Thoracic aorta (tissue), 2 donors: Measurements from ENCODE around the gene MCL1. TPM values are rescaled to one million over a fixed set of nuclear protein-coding genes. Genes with fewer than 3 reads are reported as not detected.

Source experiments
- ATAC-seq: fragments of 150-250 bp; one replicate; pipeline ENCODE4 v1.8.0; 2017; ENCODE audit warnings: low read depth; ENCODE audit not compliant: insufficient number of reproducible peaks, low FRiP score
- DNase-seq: peaks from one replicate; pipeline ENCODE4 v3.0.0-alpha.2; 2020; ENCODE audit warnings: low spot score
- H3K27ac ChIP-seq, 2 donors: fragments of 200-600 bp; sonication (generic); 1 replicate in 1 of 2; 2 replicates in 1 of 2; pipeline ENCODE4 v1.5.1; 2016; ENCODE audit warnings: mild to moderate bottlenecking in 2 of 2, moderate library complexity in 2 of 2
- H3K27me3 ChIP-seq: fragments of 200-600 bp; sonication (generic); replicated peaks from 2 replicates; pipeline ENCODE4 v1.6.0; 2016; ENCODE audit warnings: mild to moderate bottlenecking; ENCODE audit not compliant: insufficient read depth
- H3K36me3 ChIP-seq: fragments of 200-600 bp; sonication (generic); one replicate; pipeline ENCODE4 v1.5.1; 2016
- H3K4me1 ChIP-seq, 2 donors: fragments of 200-600 bp; sonication (generic); 1 replicate in 1 of 2; 2 replicates in 1 of 2; pipeline versions ENCODE4 v1.5.1 to v1.6.0; 2016; ENCODE audit warnings: low read depth in 2 of 2, mild to moderate bottlenecking in 1 of 2; ENCODE audit not compliant: control insufficient read depth in 1 of 2
- H3K4me3 ChIP-seq: fragments of 200-600 bp; sonication (generic); 2 replicates; pipeline ENCODE4 v1.5.1; 2016; ENCODE audit warnings: mild to moderate bottlenecking
- H3K9me3 ChIP-seq: fragments of 200-600 bp; sonication (generic); 2 replicates; pipeline ENCODE4 v1.5.1; 2016
- CTCF ChIP-seq: fragments of 200-600 bp; sonication (generic); IDR thresholded peaks from one replicate; pipeline ENCODE4 v1.5.1; 2019; ENCODE audit warnings: antibody characterized with exemption
- total RNA-seq, 2 donors: library from RNA; depleted of rRNA; stranded (reverse); fragments of >200 nt; gene quantifications; one replicate each; pipeline versions ENCODE4 v1.1.0 to v1.2.3, GENCODE V29; 2016

MCL1 gene
- total RNA-seq, 2 donors from 2014 or later = 588 to 607 TPM

- peak overlapping the region; percentile 98 to 99 for H3K27ac ChIP-seq
- H3K9me3 ChIP-seq = no peaks in the 10 kb centered on the region
- ATAC-seq = peak; percentile 0
- peak overlapping the region; percentile 93 for H3K4me3 ChIP-seq
- no peaks in the 10 kb centered on the region for H3K27me3 ChIP-seq
- peaks cover 5 to 6% of the 10 kb centered on the region in 2 donors for H3K4me1 ChIP-seq
- no peak for TF ChIP-seq CTCF
- H3K36me3 ChIP-seq = peaks cover 26% of the 10 kb centered on the region
- no peak for DNase-seq
Measured at GRCh38 chr1:150579945-150580642, 684 bp upstream of the MCL1 start.

GRCh38 chr1:150578272-150579109 is 919 bp downstream of the MCL1 start:
- TF ChIP-seq CTCF = no peak
- Histone ChIP-seq H3K27me3 (no peaks in the 10 kb centered on the region), H3K4me3 (peak overlapping the region; percentile 93), H3K27ac (peak overlapping the region; percentile 98 to 99), H3K36me3 (peaks cover 40% of the 10 kb centered on the region), H3K9me3 (no peaks in the 10 kb centered on the region), H3K4me1 (peaks cover 15 to 18% of the 10 kb centered on the region in 2 donors)
- ATAC-seq (peak; percentile 57), DNase-seq (peak; percentile 54)

- H3K27ac ChIP-seq = peak overlapping the region; percentile 98 to 99
- H3K4me3 ChIP-seq = peak overlapping the region; percentile 93
- TF ChIP-seq CTCF = no peak
- H3K27me3 ChIP-seq = no peaks in the 10 kb centered on the region
- peaks cover 23 to 25% of the 10 kb centered on the region in 2 donors for H3K4me1 ChIP-seq
- peaks cover 47% of the 10 kb centered on the region for H3K36me3 ChIP-seq
- ATAC-seq (no peak), DNase-seq (no peak)
- no peaks in the 10 kb centered on the region for H3K9me3 ChIP-seq
Measured at GRCh38 chr1:150577557-150578271, 1.7 kb downstream of the MCL1 start.

GRCh38 chr1:150576794-150577556 is 2.4 kb downstream of the MCL1 start:
- Histone ChIP-seq H3K27ac (peak overlapping the region; percentile 98 to 99), H3K9me3 (no peaks in the 10 kb centered on the region), H3K4me3 (peak overlapping the region; percentile 93), H3K27me3 (no peaks in the 10 kb centered on the region), H3K36me3 (peaks cover 49% of the 10 kb centered on the region), H3K4me1 (peaks cover 31 to 33% of the 10 kb centered on the region in 2 donors)
- no peak for DNase-seq
- no peak for ATAC-seq
- TF ChIP-seq CTCF = no peak
